SHP77 (cell line): Measurements from ENCODE around the gene MBNL2.

Experiments used
- DNase-seq, 2 experiments: peaks; one replicate each; lab custom pipeline; 2025; lab: John Stamatoyannopoulos, UW

MBNL2 gene

GRCh38 chr13:97273341-97273831 is 51.3 kb downstream of the MBNL2 start:
- DNase-seq, result no peak

DNA sequence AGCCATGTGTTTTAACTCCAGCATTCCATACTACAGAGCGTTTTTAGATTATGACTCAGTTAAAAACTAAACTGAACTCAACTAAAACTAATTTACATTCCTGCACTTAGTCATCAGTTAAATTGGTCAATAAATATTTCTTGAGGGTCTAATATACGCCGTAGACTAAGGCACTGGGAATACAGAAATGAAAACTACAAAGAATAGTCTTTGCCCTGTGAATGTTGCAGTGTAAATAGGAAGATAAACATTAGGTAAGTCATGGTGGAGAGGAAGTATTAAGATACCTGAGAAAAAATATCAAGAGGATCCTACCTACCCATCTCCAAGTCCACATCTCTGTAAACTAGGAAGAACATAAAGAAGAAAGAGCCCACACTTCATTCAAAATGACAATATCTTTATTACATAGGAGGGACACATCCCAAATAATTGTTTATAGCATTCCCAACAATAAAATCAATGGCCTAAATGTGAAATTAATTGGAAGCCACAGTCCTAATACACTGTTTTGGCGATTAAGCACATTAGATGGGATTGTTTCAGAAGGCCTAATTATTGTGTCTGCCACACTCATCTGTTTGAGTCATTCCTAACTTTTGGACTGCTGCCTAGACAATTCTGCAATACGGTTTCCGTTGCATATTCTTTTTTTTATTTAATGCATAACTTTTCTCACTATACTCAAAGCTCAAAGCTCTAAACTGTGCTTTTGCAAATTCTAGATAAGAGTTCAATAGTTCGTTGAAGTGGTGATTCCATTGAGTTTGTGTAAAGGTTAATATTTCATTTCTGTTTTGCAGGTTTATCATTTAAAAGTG is 52.9 kb downstream of the MBNL2 start:
- no peak for DNase-seq

- DNase-seq, result no peak
Observed at GRCh38 chr13:97275776-97276501, 53.8 kb downstream of the MBNL2 start.

- DNase-seq, result no peak
Observed at GRCh38 chr13:97276862-97277269, 54.7 kb downstream of the MBNL2 start.

- DNase-seq, result no peak
Observed at GRCh38 chr13:97278435-97279411, 56.6 kb downstream of the MBNL2 start.

DNA sequence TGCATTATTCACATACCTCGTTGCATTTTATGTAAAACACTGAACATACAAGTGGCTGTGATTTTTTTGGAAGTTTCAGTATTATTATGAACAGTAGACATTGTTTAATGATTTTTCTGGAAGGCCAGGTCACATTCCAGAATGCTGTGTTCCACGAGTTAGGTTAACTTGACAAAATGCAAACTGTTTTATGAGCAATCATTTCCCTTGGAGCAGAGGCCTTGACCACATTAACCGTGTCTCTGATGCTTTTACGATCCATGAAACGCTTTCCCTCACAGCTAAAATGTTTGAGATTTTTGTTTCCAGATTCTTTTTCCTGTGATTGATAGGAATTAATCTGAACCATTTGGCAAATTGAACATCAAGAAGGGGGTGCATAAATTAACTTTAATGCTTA is 57.8 kb downstream of the MBNL2 start:
- no peak for DNase-seq

DNA sequence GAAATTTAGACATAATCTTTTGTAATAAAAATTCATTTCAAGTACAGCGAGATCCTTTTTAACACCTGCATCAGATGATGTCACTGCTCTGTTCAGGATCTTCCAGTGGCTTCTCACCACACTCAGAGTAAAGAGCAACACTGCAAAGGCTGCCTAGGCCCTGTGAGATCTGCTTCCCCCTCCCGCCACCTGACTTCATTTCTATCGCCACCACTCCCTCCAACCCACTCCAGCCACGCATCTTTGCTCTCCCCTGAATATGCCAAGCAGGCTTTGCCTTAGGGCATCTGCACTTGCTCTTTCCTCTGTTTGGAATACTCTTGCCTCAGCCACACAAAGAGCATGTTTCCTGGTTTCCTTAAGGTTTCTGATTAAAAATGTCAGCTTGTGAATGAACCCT is 58.3 kb downstream of the MBNL2 start:
- no peak for DNase-seq

- DNase-seq, result no peak
Observed at GRCh38 chr13:97281028-97281427, 58.9 kb downstream of the MBNL2 start.

DNA sequence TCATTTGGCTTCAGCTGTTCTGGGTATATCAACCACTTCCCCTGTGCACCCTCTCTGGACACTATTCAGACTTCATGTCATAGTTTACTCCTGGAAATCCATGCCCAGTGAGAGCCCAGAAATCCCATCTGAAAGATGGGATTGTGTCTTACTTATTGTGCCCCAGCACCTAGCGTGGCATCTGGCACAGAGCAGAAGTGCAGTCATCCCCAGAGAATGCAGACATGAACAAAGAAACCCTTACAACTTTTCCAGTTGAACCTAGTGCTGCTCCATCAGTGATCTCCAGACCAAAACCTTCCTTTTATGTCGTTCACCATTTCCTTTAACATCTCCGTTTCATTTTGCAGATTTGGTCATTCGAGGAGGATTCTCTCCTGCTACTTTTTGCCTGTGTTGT is 60.6 kb downstream of the MBNL2 start:
- DNase-seq, result no peak

- no peak for DNase-seq
Observed at GRCh38 chr13:97283888-97284287, 61.8 kb downstream of the MBNL2 start.

DNA sequence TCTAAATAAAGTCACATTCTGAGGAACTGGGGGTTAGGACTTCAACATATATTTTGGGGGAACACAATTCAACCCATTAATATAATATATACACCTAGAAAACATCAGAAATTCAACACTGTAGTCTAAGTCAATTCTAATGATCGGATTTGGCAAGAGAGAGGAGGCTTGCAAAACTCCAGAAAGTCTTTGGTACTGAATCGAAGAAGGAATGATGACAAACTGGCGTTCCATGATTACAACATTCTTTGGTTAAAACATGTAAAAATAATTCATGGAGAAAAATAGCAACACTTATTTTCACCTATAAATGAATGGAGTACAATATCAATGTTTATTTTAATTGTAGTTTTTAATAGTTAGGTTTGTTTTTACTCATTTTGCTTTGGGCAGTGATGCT is 62.4 kb downstream of the MBNL2 start:
- no peak for DNase-seq

DNA sequence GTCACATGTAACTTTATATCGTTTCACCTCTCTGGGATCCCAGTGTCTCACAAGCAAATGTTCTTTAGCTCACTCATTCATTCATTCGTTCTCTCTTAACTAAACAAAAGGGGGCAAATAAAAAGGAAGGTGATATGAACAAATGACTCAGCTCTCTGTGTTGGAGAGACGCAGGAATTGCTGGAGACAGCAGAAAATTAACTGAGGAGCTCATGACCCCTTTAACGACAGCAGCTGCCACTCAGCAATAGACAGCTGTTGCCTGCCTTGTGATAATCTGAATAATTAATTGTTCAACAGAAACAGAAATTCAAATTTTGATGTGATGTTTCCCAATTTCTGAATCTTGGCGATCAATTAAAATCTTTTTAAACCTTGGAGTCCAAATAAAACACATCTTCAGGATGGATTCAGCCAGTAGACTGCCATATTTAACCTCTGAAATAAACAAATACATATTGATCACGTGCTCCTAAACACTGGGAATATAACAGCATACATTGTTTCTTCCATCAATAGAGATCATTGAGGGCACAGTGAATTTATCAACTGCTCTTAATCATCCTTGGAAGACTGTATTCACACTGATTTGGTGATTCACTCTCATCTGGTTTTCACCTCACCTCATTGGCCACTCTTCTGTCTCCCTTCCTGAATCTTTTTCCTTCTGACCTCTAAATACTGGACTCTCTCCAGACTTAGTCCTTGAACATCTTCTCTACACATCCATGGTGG is 63.3 kb downstream of the MBNL2 start:
- DNase-seq, result no peak

DNA sequence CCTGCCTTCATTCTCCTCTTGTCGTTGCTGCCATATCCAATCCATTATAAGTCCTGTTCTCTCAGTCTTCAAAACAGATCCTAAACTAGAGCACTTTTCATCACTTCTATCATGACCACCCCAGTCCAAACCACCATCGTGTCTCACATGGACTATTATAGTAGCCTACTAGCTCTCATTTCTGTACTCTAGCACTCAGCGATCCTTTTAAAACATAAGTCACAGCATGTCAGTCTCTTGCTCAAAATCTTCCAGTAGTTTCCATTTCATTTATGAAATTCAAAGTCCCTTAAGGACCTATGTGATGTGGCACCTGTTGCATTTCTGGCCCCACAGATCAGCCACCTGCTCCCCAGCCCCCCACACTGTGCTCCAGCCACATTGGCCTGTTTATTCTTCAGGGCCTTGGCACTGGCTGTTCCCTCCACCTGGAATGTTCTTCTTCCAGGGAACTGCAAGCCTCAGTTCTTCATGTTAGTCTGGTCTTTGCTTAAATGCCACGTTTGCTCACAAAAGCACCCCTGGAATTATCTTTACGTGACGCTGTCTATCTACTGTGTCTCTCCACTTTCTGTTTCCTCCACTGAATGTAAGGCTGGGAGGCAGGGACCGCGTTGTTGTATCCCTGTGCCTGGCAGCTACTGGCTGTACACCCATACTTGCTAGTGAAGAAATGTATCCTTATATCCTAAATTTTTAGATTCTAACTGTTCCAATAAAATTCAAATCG is 64.3 kb downstream of the MBNL2 start:
- DNase-seq, result no peak

- DNase-seq, result no peak
Observed at GRCh38 chr13:97287047-97287383, 64.9 kb downstream of the MBNL2 start.

GRCh38 chr13:97288486-97288900 is 66.4 kb downstream of the MBNL2 start:
- no peak for DNase-seq

DNA sequence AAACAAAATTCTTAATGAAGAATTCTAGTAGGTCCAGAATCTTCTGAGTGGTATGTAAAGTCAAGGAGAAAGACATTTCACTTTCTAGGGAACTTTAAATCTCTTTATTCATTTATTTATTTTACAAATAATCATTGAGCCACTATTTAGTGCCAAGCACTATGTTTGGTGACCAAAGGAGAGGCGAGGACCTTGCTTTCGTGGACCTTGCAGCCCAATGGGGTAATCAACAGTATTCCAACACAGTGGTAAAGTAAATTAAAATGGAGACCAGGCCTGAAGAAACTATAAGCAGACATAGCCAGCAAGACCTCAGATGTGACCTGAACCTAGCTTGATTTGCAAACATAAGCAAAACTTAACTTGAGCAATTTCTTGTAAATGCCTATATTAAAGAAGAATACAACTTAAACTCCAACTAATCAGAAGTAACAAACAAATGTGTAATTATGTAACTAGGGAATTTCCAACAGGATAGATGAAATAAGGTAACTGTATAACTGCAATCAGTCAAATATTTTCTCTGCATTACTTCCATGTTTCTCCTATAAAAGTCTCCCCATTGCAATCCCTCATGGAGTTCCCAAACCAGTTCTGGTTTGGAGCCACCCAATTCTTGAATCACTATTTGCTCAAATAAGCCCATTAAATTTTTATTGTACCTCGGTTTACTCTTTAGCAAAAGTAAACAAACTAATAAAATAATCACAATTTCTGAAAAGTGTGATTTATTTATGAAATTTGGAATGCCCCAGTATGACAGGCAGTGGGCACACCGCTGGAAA is 67.6 kb downstream of the MBNL2 start:
- DNase-seq, result no peak

GRCh38 chr13:97295283-97296182 is 73.4 kb downstream of the MBNL2 start:
- DNase-seq, result no peak

- DNase-seq, result no peak
Observed at GRCh38 chr13:97296740-97297139, 74.6 kb downstream of the MBNL2 start.

DNA sequence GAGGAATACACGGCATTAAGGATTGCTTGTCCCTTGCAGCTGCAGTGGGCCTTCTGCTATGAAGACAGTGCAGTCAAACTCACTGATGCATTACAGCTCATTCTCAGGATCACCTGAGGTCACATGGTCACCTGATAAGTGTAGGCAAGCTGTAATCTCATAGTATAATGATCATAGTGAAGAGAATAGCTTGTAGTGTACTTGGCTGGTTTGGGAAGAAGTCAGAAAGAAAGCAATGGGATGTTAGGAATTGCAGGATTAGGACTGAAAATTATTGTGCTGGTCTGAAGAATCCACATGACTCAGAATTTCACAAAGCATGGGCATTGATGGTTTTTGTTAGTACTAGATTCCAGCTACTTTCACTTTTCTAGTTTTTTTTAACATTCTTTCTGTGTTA is 76.7 kb downstream of the MBNL2 start:
- no peak for DNase-seq
